Breast epithelium (tissue), 3 donors: ENCODE data around the gene TMEM267.
"Not testable (repeated sequence)": the region's sequence is repeated elsewhere in the genome, so short reads cannot be mapped to it uniquely, and the experiment has no call there.

Experiments
- CTCF ChIP-seq, 3 donors: fragments of 450-650 bp; IDR thresholded peaks; one replicate each; pipeline ENCODE4 v1.5.1; 2016 to 2017; ENCODE audit warnings: antibody characterized with exemption in 3 of 3, mild to moderate bottlenecking in 3 of 3, moderate library complexity in 3 of 3
- POLR2A ChIP-seq: fragments of 450-650 bp; IDR thresholded peaks from one replicate; pipeline ENCODE4 v1.6.1; 2016; ENCODE audit warnings: antibody characterized with exemption, mild to moderate bottlenecking, moderate library complexity
- POLR2AphosphoS5 ChIP-seq, 3 donors: sonication (generic); formaldehyde crosslinking; IDR thresholded peaks; one replicate each; pipeline ENCODE4 v1.6.1; 2017; ENCODE audit warnings: antibody characterized with exemption in 3 of 3

- TF ChIP-seq CTCF (IDR thresholded peaks at IDR 0.05); POLR2A; POLR2AphosphoS5 (IDR thresholded peaks at IDR 0.05): not testable (repeated sequence)
Observed at GRCh38 chr5:43465455-43465854, 18.2 kb downstream of the TMEM267 start.
